NCI-H187 (cell line): ENCODE data around the gene TIMP2.

Experiments
- DNase-seq, 2 experiments: peaks; one replicate each; lab custom pipeline; 2025; lab: John Stamatoyannopoulos, UW

The TIMP2 gene

DNA sequence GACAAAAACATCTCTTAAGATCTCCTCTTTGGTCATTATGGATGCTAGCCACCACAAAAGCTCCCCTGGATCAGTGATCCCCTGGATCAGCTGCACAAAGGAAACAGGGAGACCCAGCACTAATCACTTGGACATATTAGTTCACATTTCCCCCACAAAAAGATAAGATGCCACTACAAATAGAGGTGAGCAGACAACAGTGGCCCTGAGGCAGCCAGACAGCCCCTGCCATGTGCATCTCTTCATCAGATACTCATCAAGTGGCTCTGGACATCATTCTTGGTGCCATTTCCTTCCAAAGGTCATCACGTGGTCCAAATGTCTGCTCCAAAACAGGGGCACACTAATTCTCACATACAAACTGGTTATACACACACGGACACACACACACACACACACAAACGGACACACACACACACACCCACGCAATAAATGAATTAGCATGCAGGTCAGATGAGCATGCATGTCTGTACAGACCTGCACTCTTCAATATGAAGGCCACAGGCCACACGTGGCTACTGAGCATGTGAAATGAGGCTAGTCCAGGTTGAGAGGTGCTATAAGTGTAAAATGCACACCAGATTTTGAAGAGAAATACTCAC, 88.7 kb downstream of the TIMP2 start:
- no peak for DNase-seq

DNA sequence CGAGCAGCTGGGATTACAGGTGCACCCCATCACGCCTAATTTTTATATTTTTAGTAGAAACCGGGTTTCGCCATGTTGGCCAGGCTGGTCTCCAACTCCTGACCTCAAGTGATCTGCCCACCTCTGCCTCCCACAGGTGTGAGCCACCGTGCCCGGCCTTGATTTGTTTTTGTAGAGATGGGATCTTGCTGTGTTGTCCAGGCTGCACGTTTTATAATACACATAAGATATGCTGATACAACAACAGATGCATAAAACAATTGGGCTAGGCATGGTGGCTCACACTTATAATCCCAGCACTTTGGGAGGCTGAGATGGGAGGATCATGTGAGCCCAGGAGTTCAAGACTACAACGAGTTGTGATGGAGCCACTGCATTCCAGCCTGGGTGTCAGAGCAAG, 90.6 kb downstream of the TIMP2 start:
- DNase-seq, result no peak

DNA sequence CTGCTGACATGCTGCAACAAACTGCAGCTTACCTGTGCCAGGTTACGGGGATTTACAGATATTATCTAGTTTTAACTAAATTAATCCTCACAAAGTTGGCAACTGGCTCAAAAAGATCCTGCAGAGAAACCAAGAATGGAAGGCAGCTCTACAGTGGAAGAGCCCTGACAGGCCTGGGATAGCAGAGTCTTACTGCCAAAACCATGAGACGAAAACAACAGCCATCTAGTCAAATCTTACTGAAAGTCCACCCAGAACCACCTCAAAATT, 92.7 kb downstream of the TIMP2 start:
- DNase-seq, result no peak

DNA sequence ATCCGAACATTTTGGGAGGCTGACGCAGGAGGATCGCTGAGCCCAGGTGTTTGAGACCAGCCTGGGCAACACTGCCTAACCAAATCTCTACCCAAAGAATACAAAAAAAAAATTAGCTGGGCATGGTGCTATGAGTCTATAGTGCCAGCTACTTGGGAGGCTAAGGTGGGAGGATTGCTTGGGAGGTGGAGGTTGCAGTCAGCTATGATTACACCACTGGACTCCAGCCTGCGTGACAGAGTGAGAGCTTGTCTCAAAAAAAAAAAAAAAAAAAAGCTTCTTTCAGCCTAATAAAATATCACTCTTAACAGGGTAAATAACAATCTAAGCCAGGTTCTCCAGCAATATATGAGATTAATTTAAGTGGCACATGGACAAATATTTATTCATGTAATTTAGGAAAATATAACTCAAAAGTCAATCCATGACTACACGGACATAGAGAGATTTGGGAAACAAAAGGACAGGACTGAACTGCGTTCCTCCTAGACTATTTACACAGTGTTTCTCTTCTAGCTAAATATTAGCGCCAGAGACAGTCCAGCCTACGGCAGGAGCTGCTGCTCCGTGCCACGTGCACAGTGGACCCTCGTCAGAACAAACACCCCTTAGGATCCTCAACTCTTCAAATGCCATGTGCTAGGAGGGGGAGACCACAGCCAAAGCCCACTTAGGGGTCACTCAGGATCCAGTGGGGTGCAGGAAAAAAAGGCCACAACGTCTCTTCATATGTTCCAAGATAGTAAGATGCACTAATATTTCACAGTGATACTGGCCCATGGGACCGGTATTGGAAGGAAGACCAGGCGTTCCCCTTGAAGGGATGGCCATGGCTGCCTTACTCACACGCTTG, 93.3 kb downstream of the TIMP2 start:
- DNase-seq, result no peak

DNA sequence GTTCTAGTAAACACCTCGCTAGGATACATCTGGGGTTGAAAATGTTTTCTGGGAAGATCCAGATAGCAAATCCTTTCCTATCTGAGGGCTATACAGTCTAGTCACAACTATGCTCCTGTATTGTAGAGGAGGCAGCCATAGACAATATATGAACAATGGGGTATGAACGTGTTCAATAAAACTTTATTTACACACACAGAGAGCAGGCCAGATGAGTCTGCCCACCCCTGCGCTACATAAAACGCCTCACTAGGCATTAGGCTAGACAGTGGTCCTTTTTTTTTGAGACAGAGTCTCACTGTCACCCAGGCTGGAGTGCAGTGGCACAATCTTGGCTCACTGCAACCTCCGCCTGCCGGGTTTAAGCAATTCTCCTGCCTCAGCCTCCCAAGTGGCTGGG, 95.7 kb downstream of the TIMP2 start:
- DNase-seq, result no peak

DNA sequence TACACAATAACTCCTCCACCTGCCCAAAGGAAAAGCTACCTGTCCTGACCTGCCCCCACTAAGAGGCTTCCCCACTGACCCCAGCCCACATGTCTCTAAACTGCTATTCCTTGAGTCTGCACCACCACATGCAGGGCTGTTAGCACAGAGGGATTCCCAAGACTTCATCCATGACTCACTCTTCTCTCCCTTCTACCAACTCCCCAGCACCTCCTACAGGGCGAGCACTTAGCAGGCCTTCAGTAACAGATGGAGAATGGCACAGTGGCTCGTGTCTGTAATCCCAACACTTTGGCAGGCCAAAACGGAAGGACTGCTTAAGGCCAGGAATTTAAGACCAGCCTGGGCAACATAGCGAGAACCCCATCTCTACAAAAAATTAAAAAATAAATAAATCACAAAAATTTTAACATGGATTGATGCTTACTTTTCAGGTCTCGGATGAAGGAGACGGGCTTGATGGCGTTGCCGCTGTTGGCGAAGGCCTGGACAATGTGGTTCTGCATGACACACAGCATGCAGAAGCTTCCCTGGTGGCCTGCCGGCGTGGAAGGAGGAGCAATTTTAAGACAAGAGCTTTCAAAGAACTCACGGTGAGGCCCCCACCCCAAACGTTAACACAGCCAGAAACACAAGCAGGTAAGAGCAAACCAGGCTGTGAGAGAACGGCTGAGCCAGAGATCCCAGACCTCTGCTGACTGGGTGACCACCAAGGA, 96.6 kb downstream of the TIMP2 start:
- no peak for DNase-seq

DNA sequence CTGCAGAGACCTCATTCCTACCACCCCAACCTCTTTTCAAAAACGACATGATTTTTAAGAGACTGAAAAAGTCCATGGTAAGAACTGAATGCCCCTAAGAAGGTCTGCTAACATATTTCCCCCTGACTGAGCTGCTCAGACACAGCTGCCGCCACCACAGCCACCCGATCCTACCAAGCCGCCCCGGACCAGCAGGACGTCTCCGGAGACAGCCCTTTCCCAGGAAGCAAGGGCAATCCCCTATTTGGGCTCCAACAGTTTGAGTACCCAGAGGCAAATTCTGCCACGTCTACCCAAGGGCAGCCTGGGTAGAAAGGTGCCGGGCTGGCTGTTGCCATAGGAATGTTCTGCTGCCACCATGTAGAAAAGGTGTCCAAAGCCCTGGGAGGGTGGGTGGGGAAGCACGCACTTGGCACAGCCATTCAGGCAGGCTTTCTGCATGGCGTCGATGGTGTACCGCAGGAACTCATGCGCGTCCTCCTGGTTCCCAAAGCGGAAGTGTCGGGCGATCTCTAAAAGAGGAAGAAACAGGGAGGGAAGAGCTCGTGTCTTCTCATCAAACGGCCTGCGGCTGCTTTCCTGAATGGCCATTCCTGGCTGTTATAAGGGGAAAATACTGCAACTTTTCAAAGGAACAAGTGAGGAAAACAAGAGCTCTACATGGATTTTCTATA, 98.2 kb downstream of the TIMP2 start:
- DNase-seq, result no peak

DNA sequence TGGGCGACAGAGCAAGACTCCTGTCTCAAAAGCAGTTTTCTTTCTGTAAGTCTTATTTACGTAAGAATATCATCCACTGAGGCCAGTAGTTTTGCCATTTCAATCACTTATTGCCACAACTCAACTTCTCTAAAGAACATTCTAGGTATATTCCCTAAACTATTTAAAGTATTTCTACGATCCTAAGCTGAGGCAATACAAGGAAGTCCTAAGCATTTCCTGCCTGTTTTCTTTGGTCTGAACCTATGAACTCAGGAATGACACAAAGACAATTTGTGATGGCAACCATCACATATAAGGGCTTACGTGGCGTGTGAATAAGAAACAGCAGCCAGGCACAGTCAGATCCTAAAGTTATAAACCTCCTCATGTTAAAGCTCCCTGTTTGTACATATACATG, 98.8 kb downstream of the TIMP2 start:
- DNase-seq, result no peak

DNA sequence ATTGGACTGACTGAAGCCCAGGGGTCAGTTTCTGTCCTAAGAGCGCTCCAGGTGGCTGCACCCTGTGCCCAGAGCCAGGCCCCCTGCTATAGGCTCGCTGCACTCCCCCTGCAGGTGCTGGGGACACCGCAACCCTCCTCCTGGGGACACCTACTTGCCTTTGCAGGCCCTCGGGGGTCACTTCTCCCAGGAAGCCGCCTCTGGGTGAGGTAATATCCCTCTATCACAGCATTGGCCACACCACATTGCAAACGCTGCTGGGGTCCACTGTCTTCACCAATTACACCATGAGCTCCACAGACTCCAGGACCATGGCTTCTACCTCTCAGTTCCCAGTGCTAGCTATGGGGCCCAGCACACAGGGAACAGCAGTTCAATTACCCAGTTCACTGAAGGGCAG, 99.5 kb downstream of the TIMP2 start:
- no peak for DNase-seq

DNA sequence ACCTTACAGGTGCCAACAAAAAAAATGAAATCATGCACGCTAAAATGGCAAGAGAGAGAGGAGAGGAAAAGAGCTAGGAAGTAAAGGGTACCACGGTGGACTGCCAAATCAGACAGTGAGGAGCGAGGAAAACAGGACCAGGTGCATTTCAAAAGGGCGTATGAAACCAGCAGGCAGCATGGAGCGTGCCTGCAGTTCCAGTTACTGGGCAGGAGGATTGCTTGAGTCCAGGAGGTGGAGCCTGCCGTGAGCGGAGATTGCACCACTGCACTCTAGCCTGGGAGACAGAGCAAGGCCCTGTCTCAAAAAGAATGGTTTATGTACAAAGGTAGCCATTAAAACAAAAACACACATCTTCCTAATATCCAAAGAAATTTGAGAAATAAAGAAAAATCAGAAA, 100.9 kb downstream of the TIMP2 start:
- no peak for DNase-seq

DNA sequence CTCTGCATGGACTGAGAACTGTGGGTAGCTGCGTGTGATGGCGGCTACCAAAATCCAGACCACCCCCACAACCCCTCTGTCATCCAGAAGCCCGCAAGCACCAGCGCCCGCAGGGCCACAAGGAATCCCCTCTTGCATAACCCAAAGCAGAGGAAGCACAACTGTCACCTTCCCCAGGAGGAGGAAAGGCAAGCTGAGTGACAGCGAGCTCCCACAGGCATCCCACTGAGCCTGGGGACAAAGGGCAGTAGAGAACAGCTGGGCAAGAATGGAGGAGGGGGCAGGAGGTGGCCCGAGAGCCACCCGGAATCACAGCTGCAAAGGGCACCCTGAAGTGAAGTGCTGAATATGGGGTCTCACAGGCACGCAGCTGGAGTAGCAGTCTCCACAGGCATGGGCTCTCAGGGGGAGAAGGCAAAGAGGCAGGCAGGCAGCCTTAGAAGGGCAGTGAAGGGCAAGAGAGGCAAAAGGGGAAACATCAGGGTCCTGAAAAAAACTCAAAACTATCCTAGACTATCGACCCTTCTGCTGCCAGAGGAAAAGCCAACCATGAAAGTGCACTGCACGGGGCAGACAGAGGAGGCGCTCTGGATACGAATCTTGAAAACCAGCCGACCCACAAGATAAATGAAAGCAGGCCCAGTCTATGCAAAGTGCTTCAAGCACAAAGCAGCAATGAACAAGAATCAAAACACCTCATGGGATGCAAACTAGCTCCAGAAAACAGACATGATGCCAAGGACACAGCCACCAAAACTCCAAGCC, 101.7 kb downstream of the TIMP2 start:
- no peak for DNase-seq

DNA sequence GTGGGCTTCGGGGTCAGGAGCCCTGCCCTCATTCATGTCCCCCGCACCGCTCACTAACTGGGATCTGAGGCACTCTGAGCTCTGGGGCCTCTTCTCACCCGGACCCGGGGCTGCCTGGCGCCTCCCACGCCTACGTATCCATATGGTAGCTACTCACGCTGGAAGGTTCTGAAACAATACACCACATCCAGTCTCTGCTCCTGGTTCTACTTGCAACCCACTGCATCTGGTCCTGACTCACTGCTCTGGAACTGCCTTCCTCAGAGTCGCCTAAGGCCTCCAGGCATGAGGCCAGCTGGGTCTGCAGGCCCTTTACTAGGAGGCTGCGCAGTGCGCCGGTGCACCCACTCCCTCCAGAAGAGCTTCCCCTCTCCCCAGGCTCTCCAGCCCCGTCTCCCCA, 102.6 kb downstream of the TIMP2 start:
- no peak for DNase-seq

DNA sequence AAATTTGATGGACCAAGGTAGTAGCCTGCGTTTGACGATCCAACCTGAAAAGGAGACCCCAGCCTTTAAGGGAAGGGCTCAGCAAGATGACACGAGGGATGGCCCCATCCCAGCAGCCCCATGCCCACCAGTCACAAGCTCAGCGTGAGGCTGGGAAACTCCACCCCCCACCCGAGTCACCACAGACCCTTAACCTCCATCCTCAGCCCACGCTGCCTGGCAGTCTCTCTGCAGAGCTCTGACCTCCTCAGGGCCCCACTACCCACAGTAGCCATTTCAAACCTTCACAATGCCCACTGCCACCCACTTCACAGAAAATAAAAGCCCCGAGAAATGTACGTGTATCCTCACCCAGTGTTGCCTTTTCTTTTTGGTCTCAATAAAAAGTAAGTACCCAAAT, 103.2 kb downstream of the TIMP2 start:
- DNase-seq, result no peak

DNA sequence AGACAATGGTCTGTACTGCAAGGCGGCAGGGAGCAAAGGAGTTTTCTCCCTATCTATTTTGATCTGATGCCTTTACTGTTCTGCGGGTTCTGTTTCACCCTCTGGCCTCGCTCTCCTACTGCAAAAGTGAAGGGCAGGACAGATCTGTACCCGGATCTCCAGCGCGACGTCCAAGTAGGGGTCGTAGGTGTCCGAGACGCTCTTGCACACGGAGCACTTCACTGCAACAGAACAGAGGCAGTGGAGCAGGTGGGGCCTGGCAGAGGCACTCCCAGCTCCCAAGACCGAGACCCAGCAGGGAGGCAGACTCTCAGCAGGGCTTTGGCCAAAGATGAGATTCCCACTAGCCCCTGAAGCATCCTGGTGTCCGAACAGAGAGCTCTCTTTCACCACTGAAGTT, 104.3 kb downstream of the TIMP2 start:
- DNase-seq, result no peak

DNA sequence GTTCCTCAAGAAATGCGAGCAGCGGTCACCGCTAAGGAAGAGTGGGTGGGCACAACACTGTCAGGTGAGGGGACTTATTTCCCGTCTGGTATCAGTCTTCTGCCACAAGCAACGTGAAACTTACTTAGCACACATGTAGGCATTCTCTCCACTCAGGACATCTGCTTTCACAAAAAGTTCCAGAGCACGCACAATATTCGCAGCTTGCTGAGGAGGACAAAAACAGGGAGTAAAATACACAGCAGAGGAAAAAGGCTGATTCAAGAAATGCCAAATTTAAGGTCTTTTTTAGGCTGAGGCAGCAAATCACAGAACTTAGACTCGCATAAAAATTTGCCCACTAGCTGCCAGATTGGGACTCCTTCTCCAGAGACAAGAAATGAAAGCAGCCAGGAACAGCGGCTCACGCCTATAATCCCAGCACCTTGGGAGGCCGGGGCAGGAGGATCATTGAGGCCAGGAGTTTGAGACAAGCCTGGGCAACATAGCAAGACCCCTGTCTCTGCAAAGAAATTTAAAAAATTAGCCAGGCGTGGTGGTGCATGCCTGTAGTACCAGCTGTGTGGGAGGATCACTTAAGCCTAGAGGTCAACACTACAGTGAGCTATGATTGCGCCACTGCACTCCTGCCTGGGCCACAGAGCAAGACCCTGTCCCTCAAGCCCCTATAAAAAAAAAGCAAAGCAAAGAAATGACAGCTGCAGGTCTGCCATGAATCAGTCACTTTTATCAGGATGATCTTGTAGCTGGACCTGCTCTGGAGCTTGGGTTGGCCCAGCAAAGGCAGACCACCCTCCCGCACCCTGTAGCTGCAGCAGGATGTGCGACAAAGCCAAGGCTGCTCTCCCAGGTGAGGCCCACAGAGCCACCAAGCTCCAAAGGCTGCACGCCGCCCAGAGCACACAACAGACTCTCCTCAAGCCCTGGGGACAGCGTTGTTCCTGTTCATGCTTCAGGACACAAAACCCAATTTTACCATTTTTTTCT, 105.1 kb downstream of the TIMP2 start:
- no peak for DNase-seq

DNA sequence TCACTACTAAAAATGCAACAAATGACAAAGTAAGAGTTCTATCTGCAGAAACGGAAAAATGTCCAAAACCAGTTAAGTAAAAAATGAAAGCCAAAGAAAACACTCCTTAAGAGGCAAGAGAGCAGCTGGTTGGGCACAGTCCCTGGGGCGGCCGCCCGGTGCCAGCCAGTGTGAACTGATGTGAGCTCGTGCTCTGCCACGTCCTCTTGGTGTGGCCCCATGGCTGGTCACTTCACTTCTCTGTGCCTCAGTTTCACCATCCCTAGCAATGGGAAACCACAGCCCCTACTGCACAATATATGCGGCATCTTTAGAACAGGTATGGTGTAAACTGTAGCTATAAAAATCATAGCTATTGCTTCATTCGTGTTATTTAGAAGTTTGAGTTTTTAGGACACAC, 105.8 kb downstream of the TIMP2 start:
- DNase-seq, result no peak

DNA sequence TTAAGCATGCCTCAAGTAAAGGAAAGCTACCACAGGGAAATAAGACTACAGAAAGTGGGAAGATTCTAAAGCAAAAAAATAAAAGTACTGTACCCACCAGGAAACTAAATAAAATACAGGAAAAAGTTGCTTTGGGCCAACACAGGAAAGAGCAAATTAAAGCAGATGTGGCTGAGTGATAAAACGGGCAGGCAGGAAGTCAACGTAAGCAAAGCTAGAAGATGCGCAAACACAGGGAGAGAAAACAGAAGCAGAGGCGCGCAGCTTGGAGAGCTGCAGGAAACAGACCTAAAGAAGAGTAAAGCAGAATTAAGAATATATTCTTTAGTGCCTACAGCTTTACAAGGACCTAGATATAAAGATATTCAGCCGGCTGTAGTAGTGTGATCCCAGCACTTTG, 106.3 kb downstream of the TIMP2 start:
- no peak for DNase-seq

DNA sequence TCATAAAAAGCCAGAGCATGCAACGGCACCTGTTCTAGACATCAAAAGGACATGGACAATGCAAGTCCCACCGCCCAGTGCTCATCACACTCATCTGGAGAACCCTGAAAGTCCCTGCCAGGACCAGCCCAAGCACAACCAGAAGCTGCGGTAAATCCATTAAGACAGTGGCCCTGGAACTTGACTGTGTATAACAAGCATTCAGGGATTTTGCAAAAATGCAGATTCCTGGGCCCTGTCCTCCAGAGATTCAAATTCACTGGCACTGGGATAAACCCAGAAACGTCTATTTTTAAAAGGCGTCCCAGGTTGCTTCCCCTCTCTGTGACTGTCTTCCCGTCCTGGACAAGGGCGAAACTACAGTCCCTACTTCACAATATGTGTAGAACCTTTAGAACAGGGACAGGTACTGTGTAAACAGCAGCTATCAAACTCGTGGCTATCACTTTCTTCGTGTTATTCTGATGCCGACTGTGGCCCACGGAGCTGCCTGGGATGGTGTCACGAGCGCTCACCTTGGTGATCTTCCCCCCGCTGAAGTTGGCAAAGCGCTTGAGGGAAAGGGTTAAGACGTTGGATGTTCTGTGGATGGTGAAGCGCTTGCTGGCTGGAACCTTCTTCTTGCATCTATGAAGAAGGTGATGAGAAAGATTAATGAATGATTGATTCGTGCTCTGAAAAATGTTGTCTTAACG, 106.9 kb downstream of the TIMP2 start:
- DNase-seq, result no peak

DNA sequence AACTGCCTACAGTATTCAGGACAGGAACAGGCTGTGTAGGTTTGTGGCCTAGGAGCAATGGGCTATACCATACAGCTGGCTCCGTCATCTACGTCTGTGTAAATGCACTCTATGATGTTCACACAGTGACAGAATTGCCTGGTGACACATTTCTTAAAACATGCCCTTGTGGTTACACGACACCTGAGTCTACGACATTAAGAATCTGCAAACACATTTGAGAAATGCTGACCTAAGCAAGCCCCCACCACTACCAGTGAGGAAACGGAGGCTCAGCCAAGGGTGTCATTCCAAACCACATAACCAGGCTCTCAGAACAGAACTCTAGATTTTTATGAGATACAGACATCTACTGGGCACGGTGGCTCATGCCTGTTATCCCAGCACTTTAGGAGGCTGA, 108.1 kb downstream of the TIMP2 start:
- DNase-seq, result no peak

DNA sequence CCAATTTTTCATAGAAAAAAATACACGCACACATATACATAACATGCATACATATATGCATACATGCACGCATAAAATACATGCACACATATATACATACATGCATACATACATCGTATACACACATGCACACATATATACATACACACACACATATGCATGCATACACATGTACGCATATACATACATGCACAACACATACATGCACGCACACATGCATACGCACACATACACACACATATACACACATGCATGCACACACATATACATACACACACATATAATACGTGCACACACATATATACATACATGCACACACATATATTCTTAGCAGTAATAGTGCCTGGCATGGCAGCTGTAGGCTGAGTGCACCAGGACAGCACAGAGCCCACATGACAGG, 109.5 kb downstream of the TIMP2 start:
- DNase-seq, result no peak
